SK-N-SH treated with all-trans-retinoic acid at 6 μM for 48 hours (cell line): ENCODE data around the gene RNFT2.

Experiments used
- ATAC-seq: fragments of 200-7000 bp; cut with Tn5 transposase; 3 replicates; pipeline ENCODE4 v1.9.1; 2020; ENCODE audit warnings: mild to moderate bottlenecking, moderate library complexity
- ARNTL ChIP-seq: fragments of 450-650 bp; formaldehyde crosslinking; IDR thresholded peaks from 2 replicates; pipeline ENCODE4 v1.5.0; 2020; ENCODE audit warnings: low read depth, mild to moderate bottlenecking, moderate library complexity, borderline replicate concordance
- BACH2 ChIP-seq: fragments of 250-450 bp; sonication (Bioruptor Pico); IDR thresholded peaks from 2 replicates; pipeline ENCODE4 v1.9.0; 2021; ENCODE audit warnings: mild to moderate bottlenecking, borderline replicate concordance
- CSDC2 ChIP-seq: fragments of 250-450 bp; sonication (Bioruptor Pico); IDR thresholded peaks from 2 replicates; pipeline ENCODE4 v1.5.0; 2020; ENCODE audit warnings: mild to moderate bottlenecking, moderate library complexity
- CSRNP3 ChIP-seq: fragments of 250-450 bp; sonication (Bioruptor Pico); IDR thresholded peaks from 2 replicates; pipeline ENCODE4 v1.5.1; 2021; ENCODE audit warnings: mild to moderate bottlenecking, moderate library complexity
- ESRRG ChIP-seq: fragments of 250-450 bp; sonication (Bioruptor Pico); IDR thresholded peaks from 2 replicates; pipeline ENCODE4 v1.6.1; 2021; ENCODE audit warnings: mild to moderate bottlenecking
- GLIS3 ChIP-seq: fragments of 250-450 bp; sonication (Bioruptor Pico); IDR thresholded peaks from 2 replicates; pipeline ENCODE4 v1.5.0; 2020; ENCODE audit warnings: mild to moderate bottlenecking, moderate library complexity
- ISL1 ChIP-seq: fragments of 250-450 bp; sonication (Bioruptor Pico); IDR thresholded peaks from 2 replicates; pipeline ENCODE4 v2.1.2; 2022; ENCODE audit warnings: mild to moderate bottlenecking, moderate library complexity
- OSR1 ChIP-seq: fragments of 250-450 bp; sonication (Bioruptor Pico); IDR thresholded peaks from 2 replicates; pipeline ENCODE4 v1.8.0; 2022; ENCODE audit warnings: moderate library complexity, mild to moderate bottlenecking, inconsistent platforms
- PATZ1 ChIP-seq: fragments of 250-450 bp; sonication (Bioruptor Pico); IDR thresholded peaks from 2 replicates; pipeline ENCODE4 v1.8.0; 2020; ENCODE audit warnings: mild to moderate bottlenecking, moderate library complexity, borderline replicate concordance
- PPARA ChIP-seq: fragments of 250-450 bp; sonication (Bioruptor Pico); IDR thresholded peaks from 2 replicates; pipeline ENCODE4 v1.5.0; 2020; ENCODE audit warnings: mild to moderate bottlenecking, borderline replicate concordance
- RARB ChIP-seq: fragments of 250-450 bp; sonication (Bioruptor Pico); IDR thresholded peaks from 2 replicates; pipeline ENCODE4 v1.8.0; 2021; ENCODE audit warnings: mild to moderate bottlenecking, moderate library complexity
- SNAI2 ChIP-seq: fragments of 250-450 bp; sonication (Bioruptor Pico); IDR thresholded peaks from 2 replicates; pipeline ENCODE4 v1.5.0; 2020; ENCODE audit warnings: mild to moderate bottlenecking, moderate library complexity
- TOX ChIP-seq: fragments of 250-450 bp; sonication (Bioruptor Pico); IDR thresholded peaks from 2 replicates; pipeline ENCODE4 v1.8.0; 2021; ENCODE audit warnings: mild to moderate bottlenecking, moderate library complexity, borderline replicate concordance
- TSHZ2 ChIP-seq: fragments of 250-450 bp; sonication (Bioruptor Pico); IDR thresholded peaks from 2 replicates; pipeline ENCODE4 v1.5.0; 2020; ENCODE audit warnings: mild to moderate bottlenecking, moderate library complexity
- ZC3H10 ChIP-seq: fragments of 250-450 bp; sonication (Bioruptor Pico); IDR thresholded peaks from 2 replicates; pipeline ENCODE4 v1.5.1; 2021; ENCODE audit warnings: mild to moderate bottlenecking, moderate library complexity
- ZFP3 ChIP-seq: fragments of 250-450 bp; sonication (Bioruptor Pico); IDR thresholded peaks from 2 replicates; pipeline ENCODE4 v1.5.0; 2020; ENCODE audit warnings: mild to moderate bottlenecking, moderate library complexity
- ZFP30 ChIP-seq: fragments of 450-650 bp; formaldehyde crosslinking; IDR thresholded peaks from 2 replicates; pipeline ENCODE4 v1.5.0; 2022; ENCODE audit warnings: mild to moderate bottlenecking, moderate library complexity
- ZNF565 ChIP-seq: fragments of 450-650 bp; formaldehyde crosslinking; conservative IDR thresholded peaks from 2 replicates; pipeline ENCODE4 v1.5.0; 2020; ENCODE audit warnings: low read depth, mild to moderate bottlenecking, moderate library complexity
- ZNF70 ChIP-seq: fragments of 450-650 bp; formaldehyde crosslinking; IDR thresholded peaks from 2 replicates; pipeline ENCODE4 v1.5.0; 2020; ENCODE audit warnings: mild to moderate bottlenecking, moderate library complexity
- ZNF8 ChIP-seq: fragments of 450-650 bp; formaldehyde crosslinking; IDR thresholded peaks from 2 replicates; pipeline ENCODE4 v1.5.0; 2020; ENCODE audit warnings: mild to moderate bottlenecking, moderate library complexity

RNFT2 gene

GRCh38 chr12:116790066-116790465, 52.0 kb downstream of the RNFT2 start (continued):
- TF ChIP-seq CSDC2 (no peak), ARNTL (CRISPR knock-in tag) (no peak), ISL1 (no peak), RARB (CRISPR knock-in tag) (no peak), PATZ1 (CRISPR knock-in tag) (no peak)

GRCh38 chr12:116792403-116792802, 54.3 kb downstream of the RNFT2 start:
- no peak for ATAC-seq
- no peak for TF ChIP-seq ZC3H10
- TF ChIP-seq TSHZ2 (CRISPR knock-in tag): no peak
- TF ChIP-seq SNAI2: no peak
- no peak for TF ChIP-seq PPARA
- no peak for TF ChIP-seq BACH2 (CRISPR knock-in tag)
- TF ChIP-seq TOX (CRISPR knock-in tag): no peak
- no peak for TF ChIP-seq ZNF8 (CRISPR knock-in tag)
- TF ChIP-seq CSDC2: no peak
- TF ChIP-seq, all 23 proteins: peak for 0

- TF ChIP-seq RARB (CRISPR knock-in tag): no peak
- no peak for TF ChIP-seq SNAI2
- TF ChIP-seq GLIS3 (CRISPR knock-in tag): no peak
- no peak for TF ChIP-seq ZFP3
- TF ChIP-seq ZNF70 (CRISPR knock-in tag): no peak
- TF ChIP-seq ZC3H10: no peak
- no peak for TF ChIP-seq CSRNP3
- TF ChIP-seq ZNF8 (CRISPR knock-in tag): no peak
- TF ChIP-seq ESRRG: no peak
- no peak for TF ChIP-seq ZNF565 (CRISPR knock-in tag)
- TF ChIP-seq ZFP30: no peak
- TF ChIP-seq ARNTL (CRISPR knock-in tag): no peak
- no peak for TF ChIP-seq PPARA
- TF ChIP-seq, all 23 proteins: peak for 0
- no peak for ATAC-seq
These were observed 56.6 kb downstream of the RNFT2 start for GRCh38 chr12:116794725-116795124.

GRCh38 chr12:116797885-116798284, 59.8 kb downstream of the RNFT2 start:
- TF ChIP-seq ZNF70 (CRISPR knock-in tag) (no peak), ZNF565 (CRISPR knock-in tag) (no peak), ZNF8 (CRISPR knock-in tag) (no peak), OSR1 (CRISPR knock-in tag) (no peak), ZFP3 (no peak)
- no peak for ATAC-seq

- no peak for ATAC-seq
- no peak for TF ChIP-seq ARNTL (CRISPR knock-in tag)
- no peak for TF ChIP-seq ZNF8 (CRISPR knock-in tag)
- no peak for TF ChIP-seq PATZ1 (CRISPR knock-in tag)
- TF ChIP-seq ISL1: no peak
- TF ChIP-seq ZNF565 (CRISPR knock-in tag): no peak
- TF ChIP-seq TOX (CRISPR knock-in tag): no peak
These were observed 60.6 kb downstream of the RNFT2 start for GRCh38 chr12:116798719-116799118.
